Kidney epithelial cell (primary cell): ENCODE data around the gene KCNQ5. TPM values are rescaled to one million over a fixed set of nuclear protein-coding genes. Genes with fewer than 3 reads are reported as not detected.

ENCODE experiments used
- DNase-seq: peaks from one replicate; pipeline ENCODE4 v3.0.0-alpha.2; 2010; ENCODE audit warnings: low read depth
- H3K27me3 ChIP-seq: 2 replicates; pipeline ENCODE4 v1.6.0; 2011; ENCODE audit warnings: low read length; ENCODE audit not compliant: control insufficient read depth, insufficient read depth
- H3K36me3 ChIP-seq: 2 replicates; pipeline ENCODE4 v1.5.1; 2011; ENCODE audit warnings: low read length; ENCODE audit not compliant: control insufficient read depth, insufficient read depth
- H3K4me3 ChIP-seq: 2 replicates; pipeline ENCODE4 v1.5.1; 2011; ENCODE audit warnings: low read depth, mild to moderate bottlenecking, control low read depth, low read length
- CTCF ChIP-seq: IDR thresholded peaks from 2 replicates; pipeline ENCODE4 v1.5.1; 2011; ENCODE audit warnings: mild to moderate bottlenecking, moderate library complexity, low read length, control low read depth, inconsistent platforms; ENCODE audit not compliant: insufficient read depth, poor library complexity, severe bottlenecking
- total RNA-seq: library from RNA; depleted of rRNA; stranded (reverse); fragments of >200 nt; gene quantifications from 2 replicates; pipeline ENCODE4 v1.2.3, GENCODE V29; 2015

Gene KCNQ5
- total RNA-seq, 1 donor from 2014 or later = 1.9 TPM

- no peak for TF ChIP-seq CTCF
- Histone ChIP-seq H3K27me3 (no peaks in the 10 kb centered on the region), H3K4me3 (no peak overlapping the region), H3K36me3 (no peaks in the 10 kb centered on the region)
- DNase-seq = no peak
These were observed 441.0 kb downstream of the KCNQ5 start for GRCh38 chr6:73062837-73063236.

- TF ChIP-seq CTCF = no peak
- H3K36me3 ChIP-seq = no peaks in the 10 kb centered on the region
- DNase-seq = no peak
- no peak overlapping the region for H3K4me3 ChIP-seq
- no peaks in the 10 kb centered on the region for H3K27me3 ChIP-seq
These were observed 442.4 kb downstream of the KCNQ5 start for GRCh38 chr6:73064266-73064665.

GRCh38 chr6:73073238-73073637 is 451.4 kb downstream of the KCNQ5 start:
- no peak for TF ChIP-seq CTCF
- H3K36me3 ChIP-seq = no peaks in the 10 kb centered on the region
- no peak overlapping the region for H3K4me3 ChIP-seq
- H3K27me3 ChIP-seq = no peaks in the 10 kb centered on the region
- DNase-seq = no peak

- H3K27me3 ChIP-seq = no peaks in the 10 kb centered on the region
- H3K36me3 ChIP-seq = no peaks in the 10 kb centered on the region
- no peak for TF ChIP-seq CTCF
- H3K4me3 ChIP-seq = no peak overlapping the region
- DNase-seq = no peak
These were observed 452.3 kb downstream of the KCNQ5 start for GRCh38 chr6:73074175-73074574.

GRCh38 chr6:73076211-73076954 is 454.5 kb downstream of the KCNQ5 start:
- H3K27me3 ChIP-seq = no peaks in the 10 kb centered on the region
- no peak for TF ChIP-seq CTCF
- DNase-seq = no peak
- H3K36me3 ChIP-seq = no peaks in the 10 kb centered on the region
- H3K4me3 ChIP-seq = no peak overlapping the region

- no peak for TF ChIP-seq CTCF
- DNase-seq = no peak
- Histone ChIP-seq H3K36me3 (no peaks in the 10 kb centered on the region), H3K27me3 (no peaks in the 10 kb centered on the region), H3K4me3 (no peak overlapping the region)
These were observed 456.5 kb downstream of the KCNQ5 start for GRCh38 chr6:73078333-73078862.
